Activated effector memory CD4-positive, alpha-beta T cell treated with anti-CD3 and anti-CD28 coated beads, Interleukin-2, amount 50 U/mL, for 16 hours (primary cell): ENCODE measurements around the gene PRAMEF2.
"Not testable (repeated sequence)": the region's sequence is repeated elsewhere in the genome, so short reads cannot be mapped to it uniquely, and the experiment has no call there.

Experiments
- DNase-seq: peaks from one replicate; pipeline ENCODE4 v3.0.0-alpha.2; 2020

The PRAMEF2 gene, protein sequence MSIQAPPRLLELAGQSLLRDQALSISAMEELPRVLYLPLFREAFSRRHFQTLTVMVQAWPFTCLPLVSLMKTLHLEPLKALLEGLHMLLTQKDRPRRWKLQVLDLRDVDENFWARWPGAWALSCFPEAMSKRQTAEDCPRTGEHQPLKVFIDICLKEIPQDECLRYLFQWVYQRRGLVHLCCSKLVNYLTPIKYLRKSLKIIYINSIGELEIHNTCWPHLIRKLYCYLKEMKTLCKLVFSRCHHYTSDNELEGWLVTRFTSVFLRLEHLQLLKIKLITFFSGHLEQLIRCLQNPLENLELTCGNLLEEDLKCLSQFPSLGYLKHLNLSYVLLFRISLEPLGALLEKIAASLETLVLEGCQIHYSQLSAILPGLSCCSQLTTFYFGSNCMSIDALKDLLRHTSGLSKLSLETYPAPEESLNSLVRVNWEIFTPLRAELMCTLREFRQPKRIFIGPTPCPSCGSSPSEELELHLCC

DNA sequence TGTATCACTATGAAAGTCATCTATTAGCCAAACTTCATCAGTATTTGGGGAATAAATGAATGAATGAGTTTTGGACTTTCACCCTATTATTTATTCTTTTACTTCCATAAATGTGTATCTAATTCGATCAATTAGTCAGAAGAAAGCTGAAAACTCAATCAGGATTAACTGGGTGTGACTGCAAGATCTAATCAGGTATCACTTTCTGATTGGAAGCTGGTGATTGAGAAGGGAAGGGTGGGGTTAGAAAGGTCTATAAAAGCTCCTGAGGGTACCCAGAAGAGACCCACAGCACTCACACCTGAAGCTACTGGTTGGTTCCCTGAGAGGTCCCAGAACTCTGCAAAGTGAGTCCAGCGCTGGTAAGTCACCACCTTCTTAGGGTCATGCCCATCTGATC lies at the start of gene PRAMEF2:
PRAMEF2 (plus strand) TSS at position 301 of the 400 bp plus-strand sequence. CDS start 1,924 bp downstream, outside the sequence.
- not testable (repeated sequence) for DNase-seq

DNA sequence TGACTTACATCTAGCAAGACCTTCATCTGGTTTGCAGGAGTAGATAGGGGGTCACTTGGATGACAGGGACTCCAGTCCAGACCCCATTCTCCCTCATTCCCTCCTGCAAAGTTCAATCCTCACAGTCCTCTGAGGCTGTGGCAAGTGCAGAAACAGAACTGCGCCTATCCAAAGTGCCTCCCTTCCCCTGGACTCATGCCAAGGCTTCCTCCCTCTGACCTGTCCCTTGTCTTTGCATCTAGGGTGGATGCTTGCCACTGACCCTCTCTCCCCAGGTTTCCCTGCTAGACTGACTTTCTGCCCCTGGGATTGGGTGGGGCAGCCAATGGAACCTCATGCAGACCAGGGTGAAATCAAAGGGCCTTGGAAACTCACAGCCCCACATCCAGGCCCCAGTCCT lies 47.0 kb upstream of the PRAMEF2 start:
- no peak for DNase-seq

DNA sequence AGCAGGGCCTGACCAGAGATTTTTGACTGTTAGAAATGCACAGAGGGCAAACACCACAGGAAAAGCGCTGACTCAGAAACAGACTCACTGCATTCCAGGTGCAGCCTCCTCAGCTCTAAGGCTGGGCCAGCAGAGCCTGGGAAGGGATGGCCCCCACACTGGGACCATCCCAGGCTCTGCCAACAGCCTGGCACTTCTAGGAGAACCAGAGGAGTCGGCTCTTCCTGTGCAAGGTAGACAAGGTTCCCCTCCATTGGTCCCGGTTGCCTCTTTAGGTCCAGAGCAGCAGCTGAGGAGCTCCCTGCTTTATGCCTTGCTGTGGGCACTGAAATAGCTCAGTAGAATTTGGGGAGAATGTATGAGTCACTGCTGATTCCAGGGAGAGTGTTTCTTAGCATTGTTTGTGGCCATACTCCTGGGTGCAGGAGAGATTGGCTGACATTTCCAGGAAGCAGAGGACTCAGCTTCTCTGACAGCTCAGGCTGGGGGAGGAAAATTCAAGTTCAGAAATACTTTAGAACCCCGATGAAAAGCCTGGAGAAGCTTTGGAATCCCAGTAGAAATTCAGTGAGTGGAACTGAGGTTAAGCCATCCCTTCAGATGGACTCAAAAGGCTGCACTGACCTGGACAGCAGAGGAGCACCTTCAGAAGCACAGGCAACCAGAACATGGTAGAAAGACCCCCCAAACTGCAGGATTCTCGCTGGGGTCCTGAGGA lies 46.0 kb upstream of the PRAMEF2 start:
- DNase-seq = no peak

DNA sequence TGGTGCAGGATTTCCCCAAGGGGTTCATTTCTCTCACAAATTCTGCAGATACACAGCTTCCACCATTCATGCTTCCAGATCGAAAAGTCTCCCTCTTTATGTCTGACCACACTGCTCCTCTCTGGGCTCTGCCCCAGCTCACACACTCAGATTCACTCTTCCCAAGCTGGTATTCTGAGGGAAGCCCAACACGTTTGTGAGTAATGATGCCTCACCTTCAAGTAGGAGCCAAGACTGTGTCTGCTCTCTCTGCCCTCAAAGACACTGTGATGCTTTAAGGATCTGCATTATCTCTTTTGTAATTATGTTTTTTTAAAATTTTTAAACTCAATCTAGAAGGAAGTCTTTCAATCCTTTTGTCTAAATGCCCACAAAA lies 45.5 kb upstream of the PRAMEF2 start:
- no peak for DNase-seq

DNA sequence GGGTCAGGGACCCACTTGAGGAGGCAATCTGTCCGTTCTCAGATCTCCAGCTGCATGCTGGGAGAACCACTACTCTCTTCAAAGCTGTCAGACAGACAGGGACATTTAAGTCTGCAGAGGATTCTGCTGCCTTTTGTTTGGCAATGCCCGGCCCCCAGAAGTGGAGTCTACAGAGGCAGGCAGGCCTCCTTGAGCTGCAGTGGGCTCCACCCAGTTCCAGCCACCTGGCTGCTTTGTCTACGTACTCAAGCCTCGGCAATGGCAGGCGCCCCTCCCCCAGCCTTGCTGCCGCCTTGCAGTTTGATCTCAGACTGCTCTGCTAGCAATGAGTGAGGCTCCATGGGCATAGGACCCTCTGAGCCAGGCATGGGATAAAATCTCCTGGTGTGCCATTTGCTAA lies 37.8 kb upstream of the PRAMEF2 start:
- DNase-seq = not testable (repeated sequence)

DNA sequence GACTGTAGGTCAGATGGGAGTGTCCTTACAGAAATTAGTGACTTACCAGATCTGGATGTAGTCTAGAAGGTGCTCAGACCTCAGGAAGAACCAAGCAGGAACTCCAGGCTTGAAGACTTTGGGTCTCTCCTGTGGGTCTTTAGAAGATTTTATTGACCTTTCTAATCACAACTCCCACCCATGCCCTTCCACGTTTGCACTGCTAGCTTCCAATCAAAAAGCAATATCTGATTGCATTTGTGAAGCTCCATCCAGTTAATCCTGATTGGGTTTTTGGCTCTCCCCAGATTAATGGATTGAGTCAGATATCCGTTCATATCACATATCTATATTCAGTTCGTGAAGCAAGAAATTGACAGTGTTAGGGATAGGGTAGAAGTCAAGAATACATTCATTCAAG lies 25.6 kb upstream of the PRAMEF2 start, which contains the start of gene PRAMEF11:
PRAMEF11 (minus strand) TSS at position 101 of the 400 bp plus-strand sequence. CDS start 2,621 bp downstream, outside the sequence.
- DNase-seq = not testable (repeated sequence)

DNA sequence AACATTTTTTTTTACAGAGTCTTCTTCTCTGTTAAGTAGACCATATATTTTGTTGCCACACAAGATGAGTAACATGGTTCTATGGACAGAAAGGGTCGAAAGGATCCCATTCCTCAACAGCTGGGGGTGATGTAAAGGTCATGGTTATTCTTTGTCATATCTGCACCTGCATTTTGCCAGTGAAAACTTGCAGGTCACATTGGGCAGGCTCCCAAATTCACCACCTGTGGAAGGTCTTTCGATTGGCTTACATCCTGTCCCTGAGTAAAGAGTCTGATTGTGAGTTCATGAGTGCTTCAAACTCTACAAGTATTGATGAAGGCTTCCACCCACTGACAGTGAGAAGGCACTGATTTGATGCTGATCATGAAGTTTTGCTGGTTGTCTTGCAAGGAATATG lies 23.6 kb upstream of the PRAMEF2 start:
- not testable (repeated sequence) for DNase-seq

DNA sequence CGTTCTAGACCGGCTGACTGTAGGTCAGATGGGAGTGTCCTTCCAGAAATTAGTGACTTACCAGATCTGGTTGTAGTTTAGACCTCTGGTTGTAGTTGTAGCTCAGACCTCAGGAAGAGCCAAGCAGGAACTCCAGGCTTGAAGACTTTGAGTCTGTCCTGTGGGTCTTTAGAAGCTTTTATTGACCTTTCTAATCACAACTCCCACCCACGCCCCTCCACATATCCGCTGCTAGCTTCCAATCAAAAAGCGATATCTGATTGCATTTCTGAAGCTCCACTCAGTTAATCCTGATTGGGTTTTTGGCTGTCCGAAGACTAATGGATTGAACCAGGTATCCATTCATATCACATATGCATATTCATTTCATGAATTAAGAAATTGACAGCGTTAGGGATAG lies 8.3 kb upstream of the PRAMEF2 start, which contains the start of gene HNRNPCL1:
HNRNPCL1 (minus strand) TSS at position 101 of the 400 bp plus-strand sequence. CDS start 431 bp downstream, outside the sequence.
- not testable (repeated sequence) for DNase-seq

DNA sequence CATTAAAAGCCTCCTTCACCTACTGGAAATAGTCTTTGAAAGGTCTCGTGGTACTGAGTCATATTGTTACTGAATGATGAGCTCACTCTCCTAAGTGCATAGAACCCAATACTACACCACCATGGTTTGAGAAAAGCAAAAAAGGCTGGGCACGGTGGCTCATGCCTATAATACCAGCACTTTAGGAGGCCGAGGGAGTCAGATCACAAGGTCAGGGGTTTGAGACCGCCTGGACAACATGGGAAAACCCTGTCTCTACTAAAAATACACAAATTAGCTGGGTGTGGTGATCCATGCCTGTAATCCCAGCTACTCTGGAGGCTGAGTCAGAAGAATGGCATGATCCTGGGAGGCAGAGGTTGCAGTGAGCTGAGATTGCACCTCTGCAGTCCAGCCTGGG lies 5.1 kb upstream of the PRAMEF2 start:
- DNase-seq = no peak

DNA sequence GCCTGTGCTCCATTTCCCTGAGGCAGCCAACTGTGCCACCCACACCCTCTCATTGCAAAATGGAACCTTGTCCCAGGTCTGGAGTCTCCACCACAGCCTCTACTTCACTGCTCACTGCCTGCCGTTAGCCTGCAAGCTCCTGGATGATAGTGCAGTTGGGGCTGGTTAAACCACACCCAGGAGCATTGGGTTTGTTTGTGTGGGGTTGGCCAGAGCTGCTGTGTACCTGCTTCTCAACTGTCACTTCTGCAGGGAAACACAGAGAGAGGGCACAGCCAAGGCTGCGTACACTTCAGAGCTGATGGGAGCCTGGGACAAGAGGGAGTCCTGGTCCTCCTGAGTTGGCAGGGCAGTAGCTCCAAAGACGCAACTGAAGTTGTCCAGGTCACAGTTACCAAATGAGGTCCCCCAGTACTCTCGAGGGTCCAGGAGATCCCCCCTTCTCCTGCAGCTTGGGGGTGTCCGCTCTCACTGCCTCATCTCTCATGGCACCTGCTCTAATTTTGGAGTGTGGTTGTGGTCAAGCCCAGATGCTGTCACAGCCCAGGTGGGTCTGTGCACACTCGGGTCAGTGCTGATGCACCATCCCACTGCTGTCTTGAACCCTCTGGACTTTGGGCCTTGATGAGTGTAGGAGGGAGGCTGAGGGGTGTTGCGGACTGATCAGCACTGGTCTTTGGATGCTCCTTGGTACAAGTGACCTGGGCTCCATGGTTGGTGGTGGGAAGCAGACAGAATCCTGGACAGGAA lies 6.4 kb downstream of the PRAMEF2 start:
- DNase-seq = not testable (repeated sequence)

DNA sequence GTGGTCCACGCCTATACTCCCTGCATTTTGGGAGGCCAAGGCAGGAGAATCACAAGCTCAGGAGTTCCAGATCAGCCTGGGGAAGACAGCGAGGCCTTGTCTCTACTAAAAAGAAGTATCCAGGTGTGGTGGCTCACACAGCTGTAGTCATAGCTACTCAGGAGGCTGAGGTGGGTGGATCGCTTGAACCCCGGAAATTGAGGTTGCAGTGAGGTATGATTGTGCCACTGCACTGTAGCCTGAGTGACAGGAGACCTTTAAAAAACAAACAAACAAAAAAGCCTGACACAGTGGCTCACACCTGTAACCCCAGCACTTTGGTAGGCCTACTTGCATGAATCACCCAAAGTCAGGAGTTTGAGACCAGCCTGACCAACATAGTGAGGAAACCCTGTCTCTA lies 21.6 kb downstream of the PRAMEF2 start:
- not testable (repeated sequence) for DNase-seq

DNA sequence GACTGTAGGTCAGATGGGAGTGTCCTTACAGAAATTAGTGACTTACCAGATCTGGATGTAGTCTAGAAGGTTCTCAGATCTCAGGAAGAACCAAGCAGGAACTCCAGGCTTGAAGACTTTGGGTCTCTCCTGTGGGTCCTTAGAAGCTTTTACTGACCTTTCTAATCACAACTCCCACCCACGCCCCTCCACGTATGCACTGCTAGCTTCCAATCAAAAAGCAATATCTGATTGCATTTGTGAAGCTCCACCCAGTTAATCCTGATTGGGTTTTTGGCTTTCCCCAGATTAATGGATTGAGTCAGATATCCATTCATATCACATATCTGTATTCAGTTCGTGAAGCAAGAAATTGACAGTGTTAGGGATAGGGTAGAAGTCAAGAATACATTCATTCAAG lies 29.2 kb downstream of the PRAMEF2 start, which contains the start of gene PRAMEF4:
PRAMEF4 (minus strand) TSS at position 101 of the 400 bp plus-strand sequence. CDS start 2,807 bp downstream, outside the sequence.
- not testable (repeated sequence) for DNase-seq

DNA sequence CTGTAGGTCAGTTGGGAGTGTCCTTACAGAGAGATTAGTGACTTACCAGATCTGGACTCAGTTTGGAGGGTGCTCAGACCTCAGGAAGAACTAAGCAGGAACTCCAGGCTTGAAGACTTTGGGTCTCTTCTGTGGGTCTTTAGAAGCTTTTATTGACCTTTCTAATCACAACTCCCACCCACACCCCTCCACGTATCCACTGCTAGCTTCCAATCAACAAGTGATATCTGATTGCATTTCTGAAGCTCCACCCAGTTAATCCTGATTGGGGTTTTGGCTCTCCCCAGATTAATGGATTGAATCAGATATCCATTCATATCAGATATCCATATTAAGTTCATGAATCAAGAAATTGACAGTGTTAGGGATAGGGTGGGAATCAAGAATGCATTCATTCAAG lies 41.3 kb downstream of the PRAMEF2 start, which contains the start of gene PRAMEF10:
PRAMEF10 (minus strand) TSS at position 101 of the 400 bp plus-strand sequence. CDS start 2,423 bp downstream, outside the sequence.
- not testable (repeated sequence) for DNase-seq

DNA sequence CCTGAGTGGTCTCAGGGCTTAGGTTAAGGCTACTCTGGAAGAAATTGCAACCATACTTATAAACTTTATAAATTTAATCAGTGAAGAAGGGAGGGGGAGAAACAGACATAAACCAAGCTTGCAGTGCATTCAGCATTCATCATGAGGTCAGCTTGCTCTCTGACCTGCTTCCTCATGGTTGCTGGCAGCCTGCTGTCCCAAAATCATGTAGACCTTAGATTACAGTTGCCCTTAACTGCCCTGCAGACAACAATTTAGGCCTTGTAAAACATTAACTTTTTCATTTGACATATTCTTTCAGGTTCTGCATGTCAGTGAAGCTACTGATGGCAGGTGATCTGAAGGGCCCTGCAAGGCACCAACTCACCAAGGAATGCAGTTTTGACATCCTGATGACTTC lies 42.3 kb downstream of the PRAMEF2 start:
- DNase-seq = not testable (repeated sequence)

DNA sequence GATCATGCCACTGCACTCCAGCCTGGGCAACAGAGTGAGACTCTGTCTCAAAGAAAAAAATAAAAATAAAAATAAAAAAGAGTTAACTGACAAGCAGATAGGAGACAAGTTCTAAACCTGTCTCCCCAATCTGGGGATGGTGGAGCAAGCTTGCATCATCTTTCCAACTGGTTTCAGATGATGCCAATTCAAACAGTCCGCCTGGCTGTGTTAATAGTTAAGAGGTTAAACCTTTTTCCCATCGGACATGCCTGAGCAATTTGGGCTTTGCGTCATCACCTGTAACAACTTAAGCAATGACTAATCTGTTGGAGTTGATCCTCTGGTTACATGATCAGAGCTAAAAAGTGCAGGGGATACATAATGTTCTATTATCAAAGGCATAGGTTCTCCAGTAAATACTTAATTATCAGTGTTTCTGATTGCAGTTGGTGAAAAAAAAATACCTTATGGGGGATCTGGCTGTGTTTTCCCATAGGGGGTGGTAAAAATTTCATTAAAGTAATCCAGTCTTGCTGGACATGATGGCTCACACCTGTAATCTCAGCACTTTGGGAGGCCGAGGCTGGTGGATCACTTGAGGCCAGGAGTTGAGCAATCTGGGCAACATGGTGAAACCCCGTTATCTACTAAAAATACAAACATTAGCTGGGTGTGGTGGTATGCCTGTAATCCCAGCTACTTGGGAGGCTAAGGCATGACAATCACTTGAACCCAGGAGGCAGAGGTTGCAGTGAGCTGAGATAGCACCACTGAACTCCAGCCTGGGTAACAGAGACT lies 47.1 kb downstream of the PRAMEF2 start:
- DNase-seq = not testable (repeated sequence)
